H9 (cell line): ENCODE measurements around the gene CCDC127. TPM values are rescaled to one million over a fixed set of nuclear protein-coding genes. Genes with fewer than 3 reads are reported as not detected.

ENCODE experiments used
- DNase-seq: peaks from one replicate; pipeline ENCODE4 v3.0.0-alpha.2; 2017
- H2AFZ ChIP-seq: one replicate; pipeline ENCODE4 v1.6.1; 2013; ENCODE audit warnings: mild to moderate bottlenecking, low read length, control low read depth, moderate library complexity
- H2AK5ac ChIP-seq: 2 replicates; pipeline ENCODE4 v1.6.1; 2013; ENCODE audit warnings: low read length, control low read depth, mixed read lengths; ENCODE audit not compliant: insufficient read length
- H2BK120ac ChIP-seq: one replicate; pipeline ENCODE4 v1.6.1; 2013; ENCODE audit warnings: low read depth, mild to moderate bottlenecking, low read length, control low read depth, inconsistent platforms; ENCODE audit not compliant: poor library complexity, severe bottlenecking
- H2BK12ac ChIP-seq: 2 replicates; pipeline ENCODE4 v1.6.1; 2013; ENCODE audit warnings: low read length, control low read depth, mixed read lengths, low read depth; ENCODE audit not compliant: insufficient read length
- H2BK15ac ChIP-seq: 2 replicates; pipeline ENCODE4 v1.6.1; 2013; ENCODE audit warnings: low read depth, low read length, control low read depth
- H2BK20ac ChIP-seq: one replicate; pipeline ENCODE4 v1.6.1; 2013; ENCODE audit warnings: low read depth, mild to moderate bottlenecking, low read length, control low read depth, inconsistent platforms; ENCODE audit not compliant: poor library complexity, severe bottlenecking
- H2BK5ac ChIP-seq: 2 replicates; pipeline ENCODE4 v1.6.1; 2013; ENCODE audit warnings: low read length, control low read depth, mixed read lengths; ENCODE audit not compliant: insufficient read length
- H3K14ac ChIP-seq: 2 replicates; pipeline ENCODE4 v1.6.1; 2013; ENCODE audit warnings: low read length, control low read depth; ENCODE audit not compliant: insufficient read depth
- H3K18ac ChIP-seq: 2 replicates; pipeline ENCODE4 v1.6.1; 2013; ENCODE audit warnings: low read depth, mild to moderate bottlenecking, mixed read lengths, low read length, control low read depth; ENCODE audit not compliant: insufficient read length
- H3K23ac ChIP-seq: 2 replicates; pipeline ENCODE4 v1.6.1; 2013; ENCODE audit warnings: low read length, control low read depth, mixed read lengths, low read depth; ENCODE audit not compliant: insufficient read length
- H3K23me2 ChIP-seq: 2 replicates; pipeline ENCODE4 v1.6.1; 2013; ENCODE audit warnings: low read depth, mild to moderate bottlenecking, mixed read lengths, low read length, control low read depth; ENCODE audit not compliant: insufficient read length, poor library complexity, severe bottlenecking
- H3K27ac ChIP-seq: 2 replicates; pipeline ENCODE4 v1.5.1; 2013; ENCODE audit warnings: low read length, control low read depth, mixed read lengths, low read depth; ENCODE audit not compliant: insufficient read length
- H3K27me3 ChIP-seq: 2 replicates; pipeline ENCODE4 v1.6.1; 2013; ENCODE audit warnings: low read length, control low read depth, inconsistent platforms; ENCODE audit not compliant: insufficient read depth
- H3K4ac ChIP-seq: 2 replicates; pipeline ENCODE4 v1.6.1; 2013; ENCODE audit warnings: low read depth, mild to moderate bottlenecking, control low read depth, inconsistent platforms, low read length, moderate library complexity
- H3K4me1 ChIP-seq: 2 replicates; pipeline ENCODE4 v1.6.1; 2013; ENCODE audit warnings: low read length, control low read depth, inconsistent platforms; ENCODE audit not compliant: insufficient read depth
- H3K4me2 ChIP-seq: 2 replicates; pipeline ENCODE4 v1.6.1; 2013; ENCODE audit warnings: low read length, control low read depth, mixed read lengths; ENCODE audit not compliant: insufficient read length, insufficient read depth
- H3K56ac ChIP-seq: 2 replicates; pipeline ENCODE4 v1.6.1; 2013; ENCODE audit warnings: low read depth, mild to moderate bottlenecking, mixed read lengths, low read length, control low read depth; ENCODE audit not compliant: insufficient read length
- H3K79me1 ChIP-seq: 2 replicates; pipeline ENCODE4 v1.6.1; 2013; ENCODE audit warnings: low read depth, mild to moderate bottlenecking, moderate library complexity, low read length, control low read depth, inconsistent platforms; ENCODE audit not compliant: insufficient read depth, poor library complexity, severe bottlenecking
- H3K79me2 ChIP-seq: 2 replicates; pipeline ENCODE4 v1.6.1; 2013; ENCODE audit warnings: low read length, control low read depth, inconsistent platforms; ENCODE audit not compliant: insufficient read depth
- H3K9ac ChIP-seq: 2 replicates; pipeline ENCODE4 v1.6.1; 2013; ENCODE audit warnings: low read length, control low read depth, mixed read lengths; ENCODE audit not compliant: insufficient read length; ENCODE audit errors: extremely low read depth
- H3K9me3 ChIP-seq: one replicate; pipeline ENCODE4 v1.6.1; 2013; ENCODE audit warnings: low read depth, low read length, inconsistent platforms; ENCODE audit not compliant: control insufficient read depth
- H3T11ph ChIP-seq: one replicate; pipeline ENCODE4 v1.6.1; 2013; ENCODE audit warnings: mild to moderate bottlenecking, low read length, control low read depth, inconsistent platforms
- H4K20me1 ChIP-seq: one replicate; pipeline ENCODE4 v1.6.1; 2013; ENCODE audit not compliant: control insufficient read depth, insufficient read length, insufficient read depth
- H4K5ac ChIP-seq: 2 replicates; pipeline ENCODE4 v1.6.1; 2013; ENCODE audit warnings: low read depth, mild to moderate bottlenecking, mixed read lengths, low read length, control low read depth; ENCODE audit not compliant: insufficient read length
- H4K8ac ChIP-seq: replicated peaks from 2 replicates; pipeline ENCODE4 v1.6.1; 2013; ENCODE audit warnings: low read length, control low read depth, mixed read lengths, low read depth; ENCODE audit not compliant: insufficient read length
- H4K91ac ChIP-seq: 2 replicates; pipeline ENCODE4 v1.6.1; 2013; ENCODE audit warnings: low read depth, mild to moderate bottlenecking, moderate library complexity, mixed read lengths, low read length, control low read depth; ENCODE audit not compliant: insufficient read length
- H3K27ac Mint-ChIP-seq, 3 experiments: 2 replicates in 2 of 3; 3 replicates in 1 of 3; pipeline ENCODE4 v1.8.0; 2020 to 2021; ENCODE audit warnings: mixed read lengths in 3 of 3, mild to moderate bottlenecking in 1 of 3, moderate library complexity in 1 of 3
- H3K27me3 Mint-ChIP-seq: 2 replicates; pipeline ENCODE4 v1.8.0; 2021; ENCODE audit warnings: low read depth, mild to moderate bottlenecking, moderate library complexity, mixed read lengths
- H3K36me3 Mint-ChIP-seq, 3 experiments: 2 replicates in 2 of 3; 3 replicates in 1 of 3; pipeline ENCODE4 v1.8.0; 2020 to 2021; ENCODE audit warnings: low read depth in 3 of 3, mixed read lengths in 3 of 3; ENCODE audit not compliant: insufficient read depth in 1 of 3
- H3K4me1 Mint-ChIP-seq, 2 experiments: 2 replicates each; pipeline ENCODE4 v1.8.0; 2020; ENCODE audit warnings: mixed read lengths in 2 of 2
- H3K4me3 Mint-ChIP-seq, 2 experiments: 2 replicates in 1 of 2; 3 replicates in 1 of 2; pipeline ENCODE4 v1.8.0; 2020 to 2021; ENCODE audit warnings: mild to moderate bottlenecking in 2 of 2, mixed read lengths in 2 of 2, moderate library complexity in 1 of 2
- H3K9me3 Mint-ChIP-seq, 2 experiments: 2 replicates in 1 of 2; 3 replicates in 1 of 2; pipeline ENCODE4 v1.8.0; 2020; ENCODE audit warnings: mild to moderate bottlenecking in 2 of 2, mixed read lengths in 2 of 2, moderate library complexity in 1 of 2
- WGBS: extraction: QIAGEN DNeasy Blood & Tissue Kit; methylation state at CpG from one replicate; pipeline ENCODE4 v1.1.7; 2013; ENCODE audit warnings: missing lambda C conversion rate, low lambda C conversion rate, mixed read lengths; ENCODE audit not compliant: insufficient read length; ENCODE audit errors: extremely low coverage; 5-methylcytosine and 5-hydroxymethylcytosine counted together
- total RNA-seq: library from RNA; stranded (reverse); gene quantifications from 2 replicates; pipeline ENCODE4 v1.2.1, GENCODE V29; 2021
- TF ChIP-seq, protein P1 (sequence below): fragments of 200-600 bp; sonication (generic); conservative IDR thresholded peaks from 3 replicates; pipeline ENCODE4 v1.8.0; 2021; ENCODE audit warnings: antibody characterized with exemption, mild to moderate bottlenecking

The CCDC127 gene
- total RNA-seq, 1 experiment from 2014 or later: 9.0 TPM

DNA sequence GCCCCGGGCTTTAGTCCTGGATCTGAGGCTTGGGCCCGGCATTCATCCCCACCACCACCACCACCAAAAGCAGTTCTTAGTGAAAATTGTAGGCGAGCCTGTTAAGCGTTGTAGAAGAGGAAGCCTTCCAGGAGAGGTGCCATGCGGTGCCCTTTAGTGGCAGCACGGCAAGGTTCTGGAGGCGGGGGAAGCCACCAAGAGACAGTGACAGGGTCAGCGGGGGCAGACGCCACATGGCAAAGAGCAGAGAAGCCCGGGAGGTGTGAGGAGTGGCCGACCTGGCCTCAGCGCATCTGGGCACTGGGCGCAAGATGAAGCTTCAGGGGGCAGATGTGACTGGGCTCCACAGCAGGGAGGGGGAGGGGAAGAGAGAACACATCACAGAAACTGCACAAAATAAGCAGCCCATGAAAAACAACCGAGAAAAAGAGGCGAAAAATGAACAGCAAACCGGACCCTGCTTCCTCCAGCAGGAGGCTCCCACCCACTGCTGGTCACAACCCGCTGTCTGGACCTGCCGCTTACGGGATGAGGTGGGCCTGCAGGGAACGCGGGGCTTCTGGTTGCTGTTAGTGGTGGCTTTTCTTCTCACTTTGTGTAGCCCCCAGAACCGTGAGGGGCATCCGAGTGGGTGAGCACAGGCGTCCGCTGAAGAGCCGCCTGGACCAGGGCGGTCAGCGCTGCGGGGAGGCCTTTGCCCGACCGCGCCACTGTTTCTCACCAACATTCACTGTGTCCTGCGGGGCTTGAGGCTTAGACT is 22.4 kb downstream of the CCDC127 start:
- peaks cover 3% of the 10 kb centered on the region for H3K27me3 Mint-ChIP-seq
- Histone ChIP-seq H3K79me2 (no peaks in the 10 kb centered on the region), H4K20me1 (no peaks in the 10 kb centered on the region), H3K27ac (no peak overlapping the region), H3K4ac (no peak overlapping the region), H2BK20ac (no peak overlapping the region), H3K9ac (no peak overlapping the region), H2AK5ac (no peak overlapping the region), H3K9me3 (no peaks in the 10 kb centered on the region), H2BK15ac (no peak overlapping the region), H3K27me3 (no peaks in the 10 kb centered on the region), H2BK12ac (no peak overlapping the region), H3T11ph (no peak overlapping the region), H4K8ac (no peak overlapping the region), H3K4me1 (no peaks in the 10 kb centered on the region), H3K56ac (no peak overlapping the region), H2BK5ac (no peak overlapping the region), H2AFZ (no peak overlapping the region), H3K14ac (no peak overlapping the region), H3K4me2 (no peak overlapping the region), H2BK120ac (no peak overlapping the region), H4K91ac (no peak overlapping the region), H3K79me1 (no peaks in the 10 kb centered on the region), H3K23ac (no peak overlapping the region), H3K18ac (no peak overlapping the region), H4K5ac (no peak overlapping the region), H3K23me2 (no peaks in the 10 kb centered on the region)
- H3K36me3 Mint-ChIP-seq: peaks cover 0 to 2% (median 0%) of the 10 kb centered on the region in 3 experiments; a peak in 2 of 7 replicates
- TF ChIP-seq, protein P1, sequence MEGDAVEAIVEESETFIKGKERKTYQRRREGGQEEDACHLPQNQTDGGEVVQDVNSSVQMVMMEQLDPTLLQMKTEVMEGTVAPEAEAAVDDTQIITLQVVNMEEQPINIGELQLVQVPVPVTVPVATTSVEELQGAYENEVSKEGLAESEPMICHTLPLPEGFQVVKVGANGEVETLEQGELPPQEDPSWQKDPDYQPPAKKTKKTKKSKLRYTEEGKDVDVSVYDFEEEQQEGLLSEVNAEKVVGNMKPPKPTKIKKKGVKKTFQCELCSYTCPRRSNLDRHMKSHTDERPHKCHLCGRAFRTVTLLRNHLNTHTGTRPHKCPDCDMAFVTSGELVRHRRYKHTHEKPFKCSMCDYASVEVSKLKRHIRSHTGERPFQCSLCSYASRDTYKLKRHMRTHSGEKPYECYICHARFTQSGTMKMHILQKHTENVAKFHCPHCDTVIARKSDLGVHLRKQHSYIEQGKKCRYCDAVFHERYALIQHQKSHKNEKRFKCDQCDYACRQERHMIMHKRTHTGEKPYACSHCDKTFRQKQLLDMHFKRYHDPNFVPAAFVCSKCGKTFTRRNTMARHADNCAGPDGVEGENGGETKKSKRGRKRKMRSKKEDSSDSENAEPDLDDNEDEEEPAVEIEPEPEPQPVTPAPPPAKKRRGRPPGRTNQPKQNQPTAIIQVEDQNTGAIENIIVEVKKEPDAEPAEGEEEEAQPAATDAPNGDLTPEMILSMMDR: peak; percentile 51
- no peaks in the 10 kb centered on the region for H3K9me3 Mint-ChIP-seq
- peaks cover 5% of the 10 kb centered on the region in 2 experiments; a peak in 3 of 4 replicates for H3K4me1 Mint-ChIP-seq
- no peak overlapping the region for H3K4me3 Mint-ChIP-seq
- no peak for DNase-seq
- no CpG with 5 or more reads among the region's 33 CpGs for WGBS
- peak overlapping the region in 1 of 3 experiments; percentile 6; a peak in 1 of 7 replicates for H3K27ac Mint-ChIP-seq
